ENCODE results near the gene MED9. TPM values are rescaled to one million over a fixed set of nuclear protein-coding genes. Genes with fewer than 3 reads are reported as not detected.

MED9 gene
- total and polyA plus RNA-seq, 2 donors (not counting 3 experiments of a cell fraction or from before 2014, with no cell fraction given): 15.1 to 18.2 TPM

- no peak for TF ChIP-seq JUN (IDR thresholded peaks at IDR 0.05; ENCODE audit: borderline replicate concordance, insufficient read depth, insufficient read length, low read depth)
- no peak for TF ChIP-seq POLR2AphosphoS5 (IDR thresholded peaks at IDR 0.05; ENCODE audit: insufficient read depth, low read depth, low read length)
- no peak for TF ChIP-seq GATA2 (IDR thresholded peaks at IDR 0.05; ENCODE audit: insufficient read depth, insufficient read length, low read depth, low read length)
- no peak for TF ChIP-seq MYC (IDR thresholded peaks at IDR 0.05; ENCODE audit: low read depth, low read length)
- TF ChIP-seq FOS (IDR thresholded peaks at IDR 0.05; ENCODE audit: borderline replicate concordance, insufficient read depth, low read length): no peak
- no peak for TF ChIP-seq POLR2A (IDR thresholded peaks at IDR 0.05; ENCODE audit: low read depth, low read length)
- TF ChIP-seq CTCF (IDR thresholded peaks at IDR 0.05; ENCODE audit: extremely low read depth in 1 of 2, insufficient read depth in 1 of 2, low read depth in 1 of 2, low read length in 2 of 2): no peak
- TF ChIP-seq, protein P1, sequence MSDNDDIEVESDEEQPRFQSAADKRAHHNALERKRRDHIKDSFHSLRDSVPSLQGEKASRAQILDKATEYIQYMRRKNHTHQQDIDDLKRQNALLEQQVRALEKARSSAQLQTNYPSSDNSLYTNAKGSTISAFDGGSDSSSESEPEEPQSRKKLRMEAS (IDR thresholded peaks at IDR 0.05; ENCODE audit: insufficient read depth, insufficient read length): no peak
- no peak for TF ChIP-seq EZH2 (IDR thresholded peaks at IDR 0.05; ENCODE audit: borderline replicate concordance, low read depth, low read length, severe bottlenecking)
- Histone ChIP-seq H3K9me1 (replicated peaks; ENCODE audit: control insufficient read depth, extremely low read depth, insufficient read depth, low read length) (no peaks in the 10 kb centered on the region), H4K20me1 (replicated peaks; ENCODE audit: control insufficient read depth, extremely low read depth, insufficient read depth, low read length) (no peaks in the 10 kb centered on the region), H3K27me3 (ENCODE audit: control insufficient read depth in 2 of 2, insufficient read depth in 2 of 2, low read length in 2 of 2) (peaks cover 35 to 45% of the 10 kb centered on the region in 2 experiments), H3K9ac (replicated peaks; ENCODE audit: extremely low read depth, insufficient read depth, low read length) (no peak overlapping the region), H3K36me3 (ENCODE audit: control insufficient read depth in 2 of 2, extremely low read depth in 1 of 2, insufficient read depth in 2 of 2, low read length in 2 of 2) (no peaks in the 10 kb centered on the region), H3K9me3 (replicated peaks; ENCODE audit: control insufficient read depth, insufficient read depth, low read length) (no peaks in the 10 kb centered on the region), H2AFZ (ENCODE audit: low read depth, low read length) (no peak overlapping the region), H3K27ac (ENCODE audit: insufficient read depth, low read depth, low read length) (no peak overlapping the region), H3K4me1 (ENCODE audit: control insufficient read depth, extremely low read depth, insufficient read depth, low read length) (no peaks in the 10 kb centered on the region), H3K79me2 (ENCODE audit: control insufficient read depth, insufficient read depth, low read length) (no peaks in the 10 kb centered on the region), H3K4me3 (replicated peaks in 1 of 3; ENCODE audit: insufficient read depth in 1 of 3, low read depth in 1 of 3, low read length in 3 of 3) (no peak overlapping the region), H3K4me2 (ENCODE audit: insufficient read depth, low read length) (no peak overlapping the region)
- intact Hi-C loops (cut with micrococcal nuclease) (loop anchor here (5.0 kb wide), 1 partner anchor 57 kb away; no protein-coding TSS in a partner anchor), dilution Hi-C loops (cut with MboI; ENCODE audit: extremely low pct_ligation_motif_present, low sequenced_read_pairs) (loop anchor here (10.0 kb wide), 1 partner anchor 95 kb away; no protein-coding TSS in a partner anchor)
- ChIA-PET CTCF (no interaction called here), POLR2A (no interaction called here)
- DNase-seq (ENCODE audit: low read depth, low spot score) (no peak), FAIRE-seq (no peak)
- no TSS peak for BruUV-seq (replicated peaks)
These were observed 6.8 kb upstream of the MED9 start for GRCh38 chr17:17469996-17470395.

Measured in endothelial cell of umbilical vein (primary cell).